Suprapubic skin (tissue), 4 donors: ENCODE results near the gene NAPB. TPM values are rescaled to one million over a fixed set of nuclear protein-coding genes. Genes with fewer than 3 reads are reported as not detected.

Source experiments
- DNase-seq, 2 donors: peaks; one replicate each; pipeline ENCODE4 v3.0.0-alpha.2; 2019; ENCODE audit warnings: low spot score in 2 of 2
- H3K27ac ChIP-seq: fragments of 200-600 bp; sonication (generic); one replicate; pipeline ENCODE4 v1.5.1; 2019
- H3K27me3 ChIP-seq: fragments of 200-600 bp; sonication (generic); one replicate; pipeline ENCODE4 v1.5.1; 2019
- H3K36me3 ChIP-seq: fragments of 200-600 bp; sonication (generic); one replicate; pipeline ENCODE4 v1.5.1; 2019
- H3K4me1 ChIP-seq: fragments of 200-600 bp; sonication (generic); one replicate; pipeline ENCODE4 v1.5.1; 2019
- H3K4me3 ChIP-seq: fragments of 200-600 bp; sonication (generic); one replicate; pipeline ENCODE4 v1.5.1; 2019; ENCODE audit warnings: mild to moderate bottlenecking
- H3K9me3 ChIP-seq: fragments of 200-600 bp; sonication (generic); one replicate; pipeline ENCODE4 v1.5.1; 2019
- EP300 ChIP-seq: sonication (generic); formaldehyde crosslinking; IDR thresholded peaks from one replicate; pipeline ENCODE4 v1.6.1; 2017; ENCODE audit warnings: antibody characterized with exemption
- POLR2A ChIP-seq, 2 donors: fragments of 450-650 bp; IDR thresholded peaks; one replicate each; pipeline ENCODE4 v1.6.1; 2017; ENCODE audit warnings: antibody characterized with exemption in 2 of 2, mild to moderate bottlenecking in 2 of 2, moderate library complexity in 2 of 2
- POLR2AphosphoS5 ChIP-seq, 3 donors: sonication (generic); formaldehyde crosslinking; IDR thresholded peaks; one replicate each; pipeline ENCODE4 v1.6.1; 2017; ENCODE audit warnings: antibody characterized with exemption in 3 of 3
- WGBS: methylation state at CpG from one replicate; pipeline ENCODE4 v1.1.5; 2018; 5-methylcytosine and 5-hydroxymethylcytosine counted together
- total RNA-seq, 4 donors: library from RNA; depleted of rRNA; stranded (reverse); fragments of >200 nt; gene quantifications; one replicate each; pipeline ENCODE4 v1.1.0, GENCODE V29; 2016
- TF ChIP-seq, protein P1 (sequence below), 2 donors: fragments of 200-600 bp in 1 of 2; fragments of 450-650 bp in 1 of 2; sonication (generic) in 1 of 2; IDR thresholded peaks; one replicate each; pipeline ENCODE4 v1.5.1; 2016 to 2019; ENCODE audit warnings: antibody characterized with exemption in 2 of 2, mild to moderate bottlenecking in 1 of 2, moderate library complexity in 1 of 2

The NAPB gene
- total RNA-seq, 4 donors from 2014 or later = 6.6 to 21.6 (median 8.9) TPM

- H3K27ac ChIP-seq = no peak overlapping the region
- no peaks in the 10 kb centered on the region for H3K27me3 ChIP-seq
- H3K4me1 ChIP-seq = peaks cover 3% of the 10 kb centered on the region
- no peak for DNase-seq
- H3K4me3 ChIP-seq = no peak overlapping the region
- no peaks in the 10 kb centered on the region for H3K9me3 ChIP-seq
- TF ChIP-seq POLR2AphosphoS5 (IDR thresholded peaks at IDR 0.05) = no peak
- no peak for TF ChIP-seq EP300
- TF ChIP-seq, protein P1, sequence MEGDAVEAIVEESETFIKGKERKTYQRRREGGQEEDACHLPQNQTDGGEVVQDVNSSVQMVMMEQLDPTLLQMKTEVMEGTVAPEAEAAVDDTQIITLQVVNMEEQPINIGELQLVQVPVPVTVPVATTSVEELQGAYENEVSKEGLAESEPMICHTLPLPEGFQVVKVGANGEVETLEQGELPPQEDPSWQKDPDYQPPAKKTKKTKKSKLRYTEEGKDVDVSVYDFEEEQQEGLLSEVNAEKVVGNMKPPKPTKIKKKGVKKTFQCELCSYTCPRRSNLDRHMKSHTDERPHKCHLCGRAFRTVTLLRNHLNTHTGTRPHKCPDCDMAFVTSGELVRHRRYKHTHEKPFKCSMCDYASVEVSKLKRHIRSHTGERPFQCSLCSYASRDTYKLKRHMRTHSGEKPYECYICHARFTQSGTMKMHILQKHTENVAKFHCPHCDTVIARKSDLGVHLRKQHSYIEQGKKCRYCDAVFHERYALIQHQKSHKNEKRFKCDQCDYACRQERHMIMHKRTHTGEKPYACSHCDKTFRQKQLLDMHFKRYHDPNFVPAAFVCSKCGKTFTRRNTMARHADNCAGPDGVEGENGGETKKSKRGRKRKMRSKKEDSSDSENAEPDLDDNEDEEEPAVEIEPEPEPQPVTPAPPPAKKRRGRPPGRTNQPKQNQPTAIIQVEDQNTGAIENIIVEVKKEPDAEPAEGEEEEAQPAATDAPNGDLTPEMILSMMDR (IDR thresholded peaks at IDR 0.05) = no peak
- no peak for TF ChIP-seq POLR2A (IDR thresholded peaks at IDR 0.05)
- WGBS = 82% methylated on average over 4 of the region's 5 CpGs
- no peaks in the 10 kb centered on the region for H3K36me3 ChIP-seq
Measured at GRCh38 chr20:23438661-23439060, 17.4 kb upstream of the NAPB start.

- Histone ChIP-seq H3K9me3 (no peaks in the 10 kb centered on the region), H3K4me3 (no peak overlapping the region), H3K36me3 (no peaks in the 10 kb centered on the region), H3K27me3 (no peaks in the 10 kb centered on the region), H3K4me1 (peaks cover 3% of the 10 kb centered on the region), H3K27ac (no peak overlapping the region)
- peak in 1 of 2 donors; percentile 44 for DNase-seq
- TF ChIP-seq POLR2A (IDR thresholded peaks at IDR 0.05) = no peak
- 89% methylated on average over 9 of the region's 9 CpGs for WGBS
Measured at GRCh38 chr20:23437126-23437899, 16.0 kb upstream of the NAPB start.

GRCh38 chr20:23436681-23437080 lies 15.4 kb upstream of the NAPB start:
- WGBS = 63% methylated on average over 3 of the region's 3 CpGs
- H3K36me3 ChIP-seq = no peaks in the 10 kb centered on the region
- H3K9me3 ChIP-seq = no peaks in the 10 kb centered on the region
- peak in 1 of 2 donors; percentile 11 for DNase-seq
- H3K27ac ChIP-seq = no peak overlapping the region
- H3K4me3 ChIP-seq = no peak overlapping the region
- H3K27me3 ChIP-seq = no peaks in the 10 kb centered on the region
- TF ChIP-seq, protein P1 (IDR thresholded peaks at IDR 0.05) = no peak
- no peak for TF ChIP-seq POLR2A (IDR thresholded peaks at IDR 0.05)
- no peak for TF ChIP-seq POLR2AphosphoS5 (IDR thresholded peaks at IDR 0.05)
- TF ChIP-seq EP300 = no peak
- peaks cover 3% of the 10 kb centered on the region for H3K4me1 ChIP-seq

DNA sequence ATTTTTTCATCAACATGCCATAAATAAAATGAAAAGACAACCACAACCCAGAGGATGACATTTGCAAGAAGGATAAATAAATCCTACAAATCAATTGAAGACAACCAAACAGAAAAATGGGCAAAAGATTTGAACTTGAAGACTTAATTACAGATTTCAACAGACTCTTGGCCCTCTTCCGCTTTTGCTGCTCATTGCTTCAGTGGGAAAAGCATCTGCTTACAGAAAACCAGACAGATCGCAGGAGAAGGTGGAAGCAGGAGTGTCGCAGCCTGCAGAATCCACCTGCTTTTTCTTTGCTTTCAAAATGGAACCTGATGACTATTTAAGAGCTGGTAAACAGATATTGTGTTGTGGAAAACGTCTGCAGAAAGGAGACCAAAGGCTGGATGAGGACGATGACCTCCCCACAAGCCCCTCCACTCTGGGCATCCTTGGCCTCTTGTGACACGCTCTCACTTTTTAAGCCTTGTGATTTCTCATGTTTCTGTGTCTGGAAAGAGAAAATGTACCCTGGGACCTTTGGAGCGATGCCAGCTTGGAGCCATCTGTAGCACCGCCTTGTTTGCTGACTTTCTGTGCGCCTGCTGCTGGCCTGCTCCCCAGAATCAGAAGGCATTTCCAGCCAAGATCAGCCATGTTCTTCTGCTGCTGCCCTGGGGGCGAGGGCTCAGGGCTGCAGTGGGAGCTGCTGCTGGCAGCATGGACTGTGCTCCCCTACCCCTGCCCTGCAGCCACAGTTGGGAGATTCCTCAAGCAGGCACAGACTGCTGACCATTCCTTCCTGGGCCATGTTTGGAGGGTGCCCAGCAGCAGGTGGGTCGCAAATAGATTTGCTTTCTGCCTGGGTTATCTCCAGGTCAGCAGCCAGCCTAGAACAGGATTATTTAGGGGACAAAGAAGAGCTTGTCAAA lies 14.6 kb upstream of the NAPB start:
- no peaks in the 10 kb centered on the region for H3K27me3 ChIP-seq
- H3K4me3 ChIP-seq = no peak overlapping the region
- TF ChIP-seq POLR2A (IDR thresholded peaks at IDR 0.05) = no peak
- TF ChIP-seq, protein P1 (IDR thresholded peaks at IDR 0.05) = no peak
- TF ChIP-seq POLR2AphosphoS5 (IDR thresholded peaks at IDR 0.05) = no peak
- no peak for TF ChIP-seq EP300
- no peaks in the 10 kb centered on the region for H3K9me3 ChIP-seq
- no peaks in the 10 kb centered on the region for H3K36me3 ChIP-seq
- H3K4me1 ChIP-seq = peaks cover 3% of the 10 kb centered on the region
- no peak overlapping the region for H3K27ac ChIP-seq
- DNase-seq = peak in 1 of 2 donors; percentile 60
- WGBS = 68% methylated on average over 10 of the region's 11 CpGs

DNA sequence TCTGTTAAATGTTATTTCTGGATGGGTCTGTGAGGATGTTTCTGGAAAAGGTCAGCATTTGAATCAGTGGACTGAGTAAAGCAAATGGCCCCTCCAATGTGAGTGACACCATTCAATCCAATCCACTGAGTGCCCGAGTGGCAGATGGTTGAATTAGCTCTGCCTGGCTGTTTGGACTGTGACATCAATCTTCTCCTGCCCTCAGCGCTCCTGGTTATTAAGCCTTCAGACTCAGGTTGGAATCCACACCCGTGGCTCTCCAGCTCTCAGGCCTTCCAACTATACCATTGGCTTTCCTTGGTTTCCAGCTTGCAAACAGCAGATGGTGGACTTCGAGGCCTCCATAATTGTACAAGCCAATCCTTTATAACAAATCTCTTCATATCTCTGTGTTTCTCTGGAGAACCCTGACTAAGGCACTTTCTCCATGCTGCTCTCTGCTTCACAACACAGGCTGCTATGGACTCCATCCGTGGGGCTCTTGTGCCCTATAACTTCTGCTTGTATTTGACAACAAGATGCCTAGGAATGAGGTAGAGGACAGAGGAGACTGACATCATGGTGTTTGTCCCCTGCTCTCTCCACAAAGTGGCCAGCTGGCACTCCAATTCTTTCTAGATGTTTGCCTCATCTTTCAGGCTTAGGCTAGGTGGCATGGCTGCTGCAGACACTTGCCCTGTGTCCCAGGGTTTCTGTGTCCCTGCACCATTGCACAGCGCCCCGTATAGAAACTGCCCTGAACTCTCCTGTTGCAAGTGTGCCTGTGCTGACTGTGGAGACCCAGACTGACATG lies 13.4 kb upstream of the NAPB start:
- 88% methylated on average over 7 of the region's 7 CpGs for WGBS
- TF ChIP-seq EP300 (no peak), POLR2AphosphoS5 (IDR thresholded peaks at IDR 0.05) (no peak), POLR2A (IDR thresholded peaks at IDR 0.05) (no peak)
- TF ChIP-seq, protein P1 (IDR thresholded peaks at IDR 0.05) = no peak
- Histone ChIP-seq H3K9me3 (no peaks in the 10 kb centered on the region), H3K4me1 (peaks cover 3% of the 10 kb centered on the region), H3K27me3 (no peaks in the 10 kb centered on the region), H3K27ac (no peak overlapping the region), H3K36me3 (no peaks in the 10 kb centered on the region), H3K4me3 (no peak overlapping the region)
- peak in 1 of 2 donors; percentile 41 for DNase-seq
